Measurements from ENCODE around the gene TBC1D22A.

DNA sequence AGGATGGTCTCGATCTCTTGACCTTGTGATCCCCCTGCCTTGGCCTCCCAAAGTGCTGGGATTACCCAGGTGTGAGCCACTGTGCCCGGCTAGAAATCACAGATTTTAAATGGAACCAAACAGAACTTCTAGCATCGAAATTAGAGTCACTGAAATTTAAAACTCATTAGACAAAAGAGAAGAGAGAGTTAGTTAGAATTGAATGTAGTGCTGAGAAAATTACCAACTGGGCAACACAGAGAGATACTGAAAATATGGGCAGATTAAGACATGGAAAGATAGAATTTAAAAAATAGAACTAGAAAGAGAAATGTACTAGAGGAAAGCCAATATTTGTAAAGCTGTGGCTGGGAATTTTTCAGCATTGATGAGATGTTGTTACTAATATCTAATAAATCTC, 217.9 kb downstream of the TBC1D22A start:
- TF ChIP-seq EP300 (IDR thresholded peaks at IDR 0.05) (no peak), POLR2A (IDR thresholded peaks at IDR 0.05) (no peak), POLR2AphosphoS5 (IDR thresholded peaks at IDR 0.05) (no peak)
- TF ChIP-seq, protein P1, sequence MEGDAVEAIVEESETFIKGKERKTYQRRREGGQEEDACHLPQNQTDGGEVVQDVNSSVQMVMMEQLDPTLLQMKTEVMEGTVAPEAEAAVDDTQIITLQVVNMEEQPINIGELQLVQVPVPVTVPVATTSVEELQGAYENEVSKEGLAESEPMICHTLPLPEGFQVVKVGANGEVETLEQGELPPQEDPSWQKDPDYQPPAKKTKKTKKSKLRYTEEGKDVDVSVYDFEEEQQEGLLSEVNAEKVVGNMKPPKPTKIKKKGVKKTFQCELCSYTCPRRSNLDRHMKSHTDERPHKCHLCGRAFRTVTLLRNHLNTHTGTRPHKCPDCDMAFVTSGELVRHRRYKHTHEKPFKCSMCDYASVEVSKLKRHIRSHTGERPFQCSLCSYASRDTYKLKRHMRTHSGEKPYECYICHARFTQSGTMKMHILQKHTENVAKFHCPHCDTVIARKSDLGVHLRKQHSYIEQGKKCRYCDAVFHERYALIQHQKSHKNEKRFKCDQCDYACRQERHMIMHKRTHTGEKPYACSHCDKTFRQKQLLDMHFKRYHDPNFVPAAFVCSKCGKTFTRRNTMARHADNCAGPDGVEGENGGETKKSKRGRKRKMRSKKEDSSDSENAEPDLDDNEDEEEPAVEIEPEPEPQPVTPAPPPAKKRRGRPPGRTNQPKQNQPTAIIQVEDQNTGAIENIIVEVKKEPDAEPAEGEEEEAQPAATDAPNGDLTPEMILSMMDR (IDR thresholded peaks at IDR 0.05), result no peak

All from gastroesophageal sphincter (tissue), 3 donors.